ENCODE results near the gene PDE4D.
A peak's percentile ranks its signal among the peaks of the same experiment; 100 is the strongest.

The PDE4D gene

DNA sequence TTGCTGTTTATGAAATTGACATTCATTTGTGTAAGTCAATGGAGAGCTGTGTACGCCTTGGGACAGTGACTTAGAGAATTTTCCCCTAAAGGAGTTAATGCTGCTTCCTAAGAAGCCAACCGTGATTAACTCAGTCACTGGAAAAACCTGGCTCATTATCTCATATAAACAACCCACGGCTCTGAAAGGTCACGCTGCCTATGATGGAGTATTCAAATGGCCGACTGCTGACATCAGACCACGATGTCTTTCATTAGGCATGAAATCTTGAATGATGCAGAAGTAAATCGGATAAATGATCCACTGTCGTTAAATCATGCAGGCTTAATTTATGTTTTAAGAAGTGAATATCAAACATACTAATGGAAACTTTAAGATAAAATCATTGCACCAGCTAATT lies 706.9 kb downstream of the PDE4D start:
- H3K4me3 Mint-ChIP-seq, result no peak overlapping the region
- no peaks in the 10 kb centered on the region for H3K9me3 Mint-ChIP-seq
- H3K27me3 Mint-ChIP-seq, result peaks cover 27 to 28% of the 10 kb centered on the region in 2 donors
- DNase-seq (no peak), ATAC-seq (replicated peaks) (no peak)
- H3K4me1 Mint-ChIP-seq (ENCODE audit: low read depth in 2 of 2), result peaks cover 4 to 5% of the 10 kb centered on the region in 2 donors
- H3K36me3 Mint-ChIP-seq (ENCODE audit: insufficient read depth), result peaks cover 3% of the 10 kb centered on the region
- H3K27ac Mint-ChIP-seq, result no peak overlapping the region

GRCh38 chr5:59185757-59186385 lies 707.7 kb downstream of the PDE4D start:
- no peak overlapping the region for H3K4me3 Mint-ChIP-seq
- DNase-seq (no peak), ATAC-seq (replicated peaks) (no peak)
- peaks cover 3% of the 10 kb centered on the region for H3K36me3 Mint-ChIP-seq (ENCODE audit: insufficient read depth)
- no peak overlapping the region for H3K27ac Mint-ChIP-seq
- H3K9me3 Mint-ChIP-seq, result no peaks in the 10 kb centered on the region
- peaks cover 4 to 5% of the 10 kb centered on the region in 2 donors for H3K4me1 Mint-ChIP-seq (ENCODE audit: low read depth in 2 of 2)
- peaks cover 27 to 28% of the 10 kb centered on the region in 2 donors for H3K27me3 Mint-ChIP-seq

GRCh38 chr5:59184769-59185168 lies 708.8 kb downstream of the PDE4D start:
- H3K9me3 Mint-ChIP-seq, result no peaks in the 10 kb centered on the region
- H3K27ac Mint-ChIP-seq, result no peak overlapping the region
- ATAC-seq (replicated peaks) (no peak), DNase-seq (no peak)
- peaks cover 3% of the 10 kb centered on the region for H3K36me3 Mint-ChIP-seq (ENCODE audit: insufficient read depth)
- no peak overlapping the region for H3K4me3 Mint-ChIP-seq
- peaks cover 4 to 5% of the 10 kb centered on the region in 2 donors for H3K4me1 Mint-ChIP-seq (ENCODE audit: low read depth in 2 of 2)
- peaks cover 21 to 28% of the 10 kb centered on the region in 2 donors for H3K27me3 Mint-ChIP-seq

- DNase-seq (no peak), ATAC-seq (replicated peaks) (no peak)
- Mint-ChIP-seq H3K27me3 (peaks cover 9 to 15% of the 10 kb centered on the region in 2 donors), H3K9me3 (no peaks in the 10 kb centered on the region), H3K36me3 (ENCODE audit: insufficient read depth) (peaks cover 2% of the 10 kb centered on the region), H3K27ac (no peak overlapping the region), H3K4me3 (no peak overlapping the region), H3K4me1 (ENCODE audit: low read depth in 2 of 2) (peaks cover 0 to 3% of the 10 kb centered on the region in 2 donors)
Measured at GRCh38 chr5:59182760-59183159, 710.8 kb downstream of the PDE4D start.

- H3K27ac Mint-ChIP-seq, result no peak overlapping the region
- H3K4me3 Mint-ChIP-seq, result no peak overlapping the region
- H3K9me3 Mint-ChIP-seq, result no peaks in the 10 kb centered on the region
- ATAC-seq (replicated peaks), result no peak
- H3K36me3 Mint-ChIP-seq (ENCODE audit: insufficient read depth), result peaks cover 2% of the 10 kb centered on the region
- peaks cover 0 to 3% of the 10 kb centered on the region in 2 donors for H3K4me1 Mint-ChIP-seq (ENCODE audit: low read depth in 2 of 2)
- no peak for DNase-seq
- H3K27me3 Mint-ChIP-seq, result peaks cover 7 to 9% of the 10 kb centered on the region in 2 donors
Measured at GRCh38 chr5:59180515-59180914, 713.0 kb downstream of the PDE4D start.

- H3K27me3 Mint-ChIP-seq, result peaks cover 3 to 7% of the 10 kb centered on the region in 2 donors
- H3K27ac Mint-ChIP-seq, result no peak overlapping the region
- H3K4me3 Mint-ChIP-seq, result no peak overlapping the region
- DNase-seq (no peak), ATAC-seq (replicated peaks) (no peak)
- no peaks in the 10 kb centered on the region for H3K9me3 Mint-ChIP-seq
- peaks cover 0 to 3% of the 10 kb centered on the region in 2 donors for H3K4me1 Mint-ChIP-seq (ENCODE audit: low read depth in 2 of 2)
- H3K36me3 Mint-ChIP-seq (ENCODE audit: insufficient read depth), result peaks cover 2% of the 10 kb centered on the region
Measured at GRCh38 chr5:59179704-59180103, 713.8 kb downstream of the PDE4D start.

- Mint-ChIP-seq H3K27ac (peak overlapping the region in 1 of 2 donors; percentile 36), H3K4me1 (ENCODE audit: low read depth in 2 of 2) (peaks cover 3 to 5% of the 10 kb centered on the region in 2 donors), H3K4me3 (no peak overlapping the region), H3K9me3 (no peaks in the 10 kb centered on the region), H3K36me3 (ENCODE audit: insufficient read depth) (peaks cover 2% of the 10 kb centered on the region), H3K27me3 (peaks cover 0 to under 1% of the 10 kb centered on the region in 2 donors)
- DNase-seq (no peak), ATAC-seq (replicated peaks) (no peak)
Measured at GRCh38 chr5:59178482-59178881, 715.0 kb downstream of the PDE4D start.

DNA sequence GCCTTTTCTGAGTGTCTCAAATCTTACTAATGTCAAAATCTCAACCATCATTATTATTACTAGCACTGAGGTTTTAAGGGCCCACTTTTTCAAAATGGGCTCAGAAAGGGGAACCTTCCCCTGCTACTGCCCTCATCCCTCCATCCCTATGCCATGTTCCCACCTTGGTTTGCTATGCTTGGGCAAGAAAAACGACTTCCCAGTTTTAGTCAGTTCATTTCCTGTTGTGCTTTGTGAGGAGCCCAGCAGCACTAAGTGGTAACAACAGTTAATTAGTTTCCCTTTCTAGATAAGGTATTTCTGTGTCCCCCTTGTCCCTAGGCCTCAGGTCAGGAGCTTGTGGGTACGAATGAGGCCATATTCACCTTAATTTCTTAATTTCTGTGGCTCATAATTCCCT lies 715.5 kb downstream of the PDE4D start:
- Mint-ChIP-seq H3K9me3 (no peaks in the 10 kb centered on the region), H3K27ac (peak overlapping the region in 1 of 2 donors; percentile 36), H3K36me3 (ENCODE audit: insufficient read depth) (peaks cover 2% of the 10 kb centered on the region), H3K4me1 (ENCODE audit: low read depth in 2 of 2) (peaks cover 3 to 5% of the 10 kb centered on the region in 2 donors), H3K27me3 (no peaks in the 10 kb centered on the region), H3K4me3 (no peak overlapping the region)
- DNase-seq (no peak), ATAC-seq (replicated peaks) (no peak)

GRCh38 chr5:59177644-59178043 lies 715.9 kb downstream of the PDE4D start:
- DNase-seq, result no peak
- Mint-ChIP-seq H3K4me1 (ENCODE audit: low read depth in 2 of 2) (peaks cover 3 to 5% of the 10 kb centered on the region in 2 donors), H3K36me3 (ENCODE audit: insufficient read depth) (peaks cover 2% of the 10 kb centered on the region), H3K27me3 (no peaks in the 10 kb centered on the region), H3K27ac (peak overlapping the region in 1 of 2 donors; percentile 36), H3K4me3 (no peak overlapping the region), H3K9me3 (no peaks in the 10 kb centered on the region)
- no peak for ATAC-seq (replicated peaks)

GRCh38 chr5:59174248-59174844 lies 719.2 kb downstream of the PDE4D start:
- Mint-ChIP-seq H3K36me3 (ENCODE audit: insufficient read depth) (peaks cover 2% of the 10 kb centered on the region), H3K9me3 (no peaks in the 10 kb centered on the region), H3K4me3 (no peak overlapping the region), H3K27me3 (no peaks in the 10 kb centered on the region), H3K4me1 (ENCODE audit: low read depth in 2 of 2) (peaks cover 3 to 5% of the 10 kb centered on the region in 2 donors), H3K27ac (peak overlapping the region in 1 of 2 donors; percentile 25)
- ATAC-seq (replicated peaks) (peak; percentile 88), DNase-seq (peak; percentile 24 to 29 (median 28))

DNA sequence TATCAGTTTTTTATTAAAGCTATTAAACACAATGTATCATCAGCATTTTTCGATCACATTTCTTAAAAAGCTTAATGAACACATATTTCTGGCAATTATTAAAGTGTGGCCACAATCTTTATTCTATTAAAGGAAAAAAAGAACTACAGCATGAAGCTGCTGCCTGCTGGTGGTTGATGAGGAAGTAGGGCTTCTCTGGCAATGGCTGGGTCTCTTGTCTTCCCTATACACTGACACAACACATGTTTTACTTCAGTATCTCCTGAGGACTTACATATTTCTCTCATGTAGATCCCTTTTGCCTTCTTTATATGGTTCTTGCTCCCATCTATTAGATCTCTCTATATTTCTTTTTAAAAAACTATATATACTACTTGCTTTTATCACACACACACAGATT lies 719.9 kb downstream of the PDE4D start:
- H3K27me3 Mint-ChIP-seq, result no peaks in the 10 kb centered on the region
- no peak for ATAC-seq (replicated peaks)
- no peak overlapping the region for H3K27ac Mint-ChIP-seq
- H3K36me3 Mint-ChIP-seq (ENCODE audit: insufficient read depth), result no peaks in the 10 kb centered on the region
- no peaks in the 10 kb centered on the region for H3K9me3 Mint-ChIP-seq
- H3K4me3 Mint-ChIP-seq, result no peak overlapping the region
- peaks cover 3 to 5% of the 10 kb centered on the region in 2 donors for H3K4me1 Mint-ChIP-seq (ENCODE audit: low read depth in 2 of 2)
- DNase-seq, result no peak

DNA sequence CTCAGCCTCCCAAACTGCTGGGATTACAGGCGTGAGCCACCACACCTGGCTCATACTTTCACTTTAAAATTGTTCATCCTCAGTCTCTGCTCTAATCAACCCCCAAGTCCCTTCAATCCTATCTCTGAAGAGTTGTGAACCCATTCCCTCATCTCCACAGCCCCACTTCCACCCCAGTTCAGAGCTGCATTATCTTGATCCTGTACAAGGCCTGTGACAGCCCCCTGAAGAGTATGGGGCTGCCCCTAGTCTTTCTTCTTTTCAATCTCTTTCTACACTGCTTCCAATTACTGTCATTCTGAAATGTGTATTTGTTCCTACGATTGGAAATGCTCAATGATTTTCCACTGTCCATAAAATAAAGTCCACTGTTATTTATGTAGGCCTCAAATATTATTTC lies 722.4 kb downstream of the PDE4D start:
- ATAC-seq (replicated peaks) (no peak), DNase-seq (no peak)
- Mint-ChIP-seq H3K4me3 (no peak overlapping the region), H3K27ac (no peak overlapping the region), H3K9me3 (no peaks in the 10 kb centered on the region), H3K36me3 (ENCODE audit: insufficient read depth) (no peaks in the 10 kb centered on the region), H3K27me3 (no peaks in the 10 kb centered on the region), H3K4me1 (ENCODE audit: low read depth in 2 of 2) (peaks cover 0 to 5% of the 10 kb centered on the region in 2 donors)

DNA sequence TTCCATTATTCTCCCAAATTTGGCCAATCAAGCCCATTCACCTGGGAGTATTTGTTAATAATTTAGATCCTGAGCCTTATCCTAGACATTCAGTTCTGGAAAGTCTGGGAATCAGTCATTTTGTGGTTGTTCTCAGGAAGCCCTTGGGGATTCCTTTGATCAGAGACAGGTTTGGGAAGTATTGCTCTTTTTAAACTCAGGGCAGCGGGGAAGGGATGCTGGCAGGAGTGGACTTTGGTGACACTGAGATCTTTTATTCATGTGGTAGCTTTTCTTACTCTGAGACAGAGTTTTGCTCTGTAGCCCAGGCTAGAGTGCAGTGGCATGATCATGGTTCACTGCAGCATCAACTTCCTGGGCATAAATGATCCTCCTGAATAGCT lies 723.8 kb downstream of the PDE4D start:
- Mint-ChIP-seq H3K9me3 (no peaks in the 10 kb centered on the region), H3K4me3 (no peak overlapping the region), H3K4me1 (ENCODE audit: low read depth in 2 of 2) (peaks cover 0 to 5% of the 10 kb centered on the region in 2 donors), H3K27me3 (no peaks in the 10 kb centered on the region), H3K27ac (no peak overlapping the region), H3K36me3 (ENCODE audit: insufficient read depth) (no peaks in the 10 kb centered on the region)
- no peak for DNase-seq
- no peak for ATAC-seq (replicated peaks)

GRCh38 chr5:59169081-59169767 lies 724.3 kb downstream of the PDE4D start:
- ATAC-seq (replicated peaks), result no peak
- Mint-ChIP-seq H3K36me3 (ENCODE audit: insufficient read depth) (no peaks in the 10 kb centered on the region), H3K27ac (no peak overlapping the region), H3K4me1 (ENCODE audit: low read depth in 2 of 2) (peaks cover 0 to 2% of the 10 kb centered on the region in 2 donors), H3K27me3 (no peaks in the 10 kb centered on the region), H3K9me3 (no peaks in the 10 kb centered on the region), H3K4me3 (no peak overlapping the region)
- DNase-seq, result no peak

Measured in effector memory CD8-positive, alpha-beta T cell (primary cell).